GM12872 (cell line): ENCODE results near the gene KIR3DL2.

Experiments used
- CTCF ChIP-seq: IDR thresholded peaks from 3 replicates; pipeline ENCODE4 v1.5.1; 2011; ENCODE audit warnings: low read depth, mild to moderate bottlenecking, low read length, moderate library complexity; ENCODE audit not compliant: insufficient read depth

KIR3DL2 gene

GRCh38 chr19:54902061-54902460, 51.8 kb downstream of the KIR3DL2 start:
- TF ChIP-seq CTCF = no peak

GRCh38 chr19:54903303-54903702, 53.1 kb downstream of the KIR3DL2 start:
- TF ChIP-seq CTCF = no peak

- no peak for TF ChIP-seq CTCF
Observed at GRCh38 chr19:54905421-54905802, 55.2 kb downstream of the KIR3DL2 start.

- no peak for TF ChIP-seq CTCF
Observed at GRCh38 chr19:54905803-54906511, 55.7 kb downstream of the KIR3DL2 start, which contains the start of gene NCR1. TSS of gene NCR1 (plus strand) at chr19:54906148. CDS start at chr19:54906188, 40 bp downstream.

- no peak for TF ChIP-seq CTCF
Observed at GRCh38 chr19:54906819-54907218, 56.6 kb downstream of the KIR3DL2 start.
